BLaER1 (cell line): ENCODE data around the gene GMDS.
A peak's percentile ranks its signal among the peaks of the same experiment; 100 is the strongest.

ENCODE experiments used
- H3K27ac ChIP-seq: shearing (Covaris generic); formaldehyde crosslinking; 2 replicates; pipeline ENCODE4 v1.8.1; 2022
- H3K27me3 ChIP-seq: shearing (Covaris generic); formaldehyde crosslinking; 2 replicates; pipeline ENCODE4 v1.8.1; 2022
- H3K36me3 ChIP-seq: shearing (Covaris generic); formaldehyde crosslinking; 2 replicates; pipeline ENCODE4 v1.8.1; 2022
- H3K4me1 ChIP-seq: shearing (Covaris generic); formaldehyde crosslinking; 2 replicates; pipeline ENCODE4 v1.8.1; 2022
- H3K4me2 ChIP-seq: shearing (Covaris generic); formaldehyde crosslinking; 2 replicates; pipeline ENCODE4 v1.8.1; 2022
- H3K4me3 ChIP-seq: shearing (Covaris generic); formaldehyde crosslinking; 2 replicates; pipeline ENCODE4 v1.8.1; 2022
- H3K9ac ChIP-seq: shearing (Covaris generic); formaldehyde crosslinking; 2 replicates; pipeline ENCODE4 v1.8.1; 2022
- H3K9me3 ChIP-seq: shearing (Covaris generic); formaldehyde crosslinking; 2 replicates; pipeline ENCODE4 v1.8.1; 2022
- H4K20me1 ChIP-seq: shearing (Covaris generic); formaldehyde crosslinking; 2 replicates; pipeline ENCODE4 v1.8.1; 2022
- Cebpa-rat ChIP-seq: shearing (Covaris generic); IDR thresholded peaks from 2 replicates; pipeline ENCODE4 v1.8.1; 2022

The GMDS gene

DNA sequence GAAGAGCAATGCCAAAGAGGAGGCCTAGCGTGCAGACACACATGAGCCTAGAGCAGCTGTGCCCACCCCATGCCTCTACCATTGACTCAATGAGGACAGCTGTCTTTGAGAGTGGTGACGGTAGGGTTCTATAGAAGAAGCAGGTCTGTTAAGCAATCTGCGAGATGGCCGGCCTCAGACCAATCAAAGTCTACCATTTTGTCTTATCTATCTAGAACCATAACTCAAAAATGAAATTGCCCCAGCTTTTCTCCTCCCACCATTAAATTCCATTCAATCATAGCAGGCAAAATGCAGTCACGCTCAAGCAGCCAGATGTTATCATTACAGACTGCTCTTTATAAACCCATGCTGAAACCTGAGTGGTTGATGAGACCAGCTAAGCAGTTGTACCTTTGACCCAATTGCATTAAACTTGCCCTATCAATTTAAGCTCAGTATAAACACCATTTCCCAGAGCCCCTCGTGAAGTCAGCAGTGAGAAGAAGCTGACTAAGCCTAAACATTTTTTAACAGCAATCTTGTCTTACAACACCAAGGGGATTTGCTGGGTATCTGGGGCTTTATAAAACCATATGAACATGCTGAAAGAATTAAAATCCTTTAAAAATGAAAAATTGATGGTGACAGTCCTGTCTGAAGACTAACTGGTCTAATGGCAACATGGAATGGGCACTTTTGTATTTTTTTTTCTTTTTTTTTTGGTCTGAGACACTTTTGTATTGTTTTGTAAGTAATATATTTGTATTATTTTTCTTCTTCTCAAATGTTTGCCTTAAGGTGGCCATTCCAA, 578.2 kb downstream of the GMDS start:
- Histone ChIP-seq H4K20me1 (no peaks in the 10 kb centered on the region), H3K4me2 (no peak overlapping the region), H3K36me3 (no peaks in the 10 kb centered on the region), H3K4me1 (peaks cover 8% of the 10 kb centered on the region), H3K27me3 (no peaks in the 10 kb centered on the region), H3K4me3 (no peak overlapping the region), H3K9ac (no peak overlapping the region), H3K27ac (no peak overlapping the region), H3K9me3 (no peaks in the 10 kb centered on the region)
- TF ChIP-seq Cebpa-rat, result no peak

DNA sequence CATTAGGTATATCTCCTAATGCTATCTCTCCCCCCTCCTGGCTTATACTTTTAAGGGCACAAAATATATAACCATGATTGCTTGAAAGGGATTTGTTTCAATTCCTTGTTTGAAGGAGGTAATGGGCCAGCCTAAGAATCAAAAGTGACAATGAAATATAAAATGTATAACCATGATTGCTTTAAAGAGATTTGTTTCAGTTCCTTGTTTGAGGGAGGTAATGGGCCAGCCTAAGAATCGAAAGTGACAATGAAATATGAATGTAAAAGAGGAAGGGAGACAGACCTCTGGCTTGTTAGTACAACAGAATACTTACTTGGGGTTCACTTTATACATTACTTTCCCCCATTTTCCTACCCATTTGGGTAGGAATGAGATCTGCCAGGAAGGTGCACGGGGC, 580.2 kb downstream of the GMDS start:
- Histone ChIP-seq H3K27me3 (no peaks in the 10 kb centered on the region), H3K36me3 (no peaks in the 10 kb centered on the region), H3K4me1 (peaks cover 8% of the 10 kb centered on the region), H3K4me3 (no peak overlapping the region), H4K20me1 (no peaks in the 10 kb centered on the region), H3K9ac (no peak overlapping the region), H3K9me3 (no peaks in the 10 kb centered on the region), H3K4me2 (peak overlapping the region; percentile 47), H3K27ac (0 out of 2 replicates have a peak overlapping the region, but pooled peaks have one; percentile 11)
- TF ChIP-seq Cebpa-rat, result no peak

DNA sequence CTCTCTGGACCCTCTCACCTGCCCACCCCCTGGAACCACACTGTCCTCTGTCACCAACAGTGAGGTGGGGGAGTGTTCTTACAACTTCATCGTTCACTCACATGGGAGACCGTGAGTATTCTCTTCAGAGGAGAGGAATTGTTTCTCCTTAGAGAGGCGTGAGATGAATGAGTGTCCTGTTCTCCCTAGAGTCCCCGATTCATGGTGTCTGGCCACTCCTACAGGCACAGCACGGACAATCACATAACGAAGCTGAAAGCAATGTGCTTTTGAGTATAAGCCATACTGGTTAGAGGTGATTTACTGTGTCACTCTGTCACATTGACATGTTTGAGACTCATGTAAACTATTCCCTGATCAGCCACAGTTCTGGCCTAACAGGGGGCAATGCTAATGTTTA, 581.1 kb downstream of the GMDS start:
- Histone ChIP-seq H3K36me3 (no peaks in the 10 kb centered on the region), H3K4me3 (no peak overlapping the region), H3K27me3 (no peaks in the 10 kb centered on the region), H3K9ac (no peak overlapping the region), H3K4me2 (no peak overlapping the region), H3K9me3 (no peaks in the 10 kb centered on the region; the same call in 1 of the 2 replicates), H3K27ac (no peak overlapping the region), H4K20me1 (no peaks in the 10 kb centered on the region), H3K4me1 (peaks cover 10% of the 10 kb centered on the region)
- TF ChIP-seq Cebpa-rat, result no peak

DNA sequence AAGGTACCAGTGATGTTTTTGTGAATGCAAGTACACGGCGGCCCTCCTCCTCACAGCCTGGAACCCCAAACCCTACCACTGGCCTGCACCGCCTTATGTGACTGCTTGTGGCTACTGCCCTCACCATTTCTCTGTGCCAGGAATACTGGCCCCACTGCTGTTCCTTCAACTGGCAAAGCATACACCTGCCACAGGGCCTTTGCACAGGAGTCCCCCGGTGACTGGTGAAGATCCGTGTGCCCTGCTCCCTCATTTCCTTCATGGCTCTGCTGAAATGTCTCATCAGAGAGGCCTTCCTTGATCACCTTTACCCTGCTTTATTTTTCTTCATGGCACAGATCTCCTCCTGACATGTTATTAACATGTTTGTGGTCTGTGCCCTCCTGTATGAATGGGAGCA, 581.9 kb downstream of the GMDS start:
- H3K9me3 ChIP-seq, result no peaks in the 10 kb centered on the region; the same call in 1 of the 2 replicates
- no peak overlapping the region for H3K27ac ChIP-seq
- H3K4me3 ChIP-seq, result no peak overlapping the region
- H4K20me1 ChIP-seq, result no peaks in the 10 kb centered on the region
- no peaks in the 10 kb centered on the region for H3K36me3 ChIP-seq
- no peak overlapping the region for H3K4me2 ChIP-seq
- no peaks in the 10 kb centered on the region for H3K27me3 ChIP-seq
- no peak overlapping the region for H3K9ac ChIP-seq
- TF ChIP-seq Cebpa-rat, result no peak
- H3K4me1 ChIP-seq, result peaks cover 16% of the 10 kb centered on the region

DNA sequence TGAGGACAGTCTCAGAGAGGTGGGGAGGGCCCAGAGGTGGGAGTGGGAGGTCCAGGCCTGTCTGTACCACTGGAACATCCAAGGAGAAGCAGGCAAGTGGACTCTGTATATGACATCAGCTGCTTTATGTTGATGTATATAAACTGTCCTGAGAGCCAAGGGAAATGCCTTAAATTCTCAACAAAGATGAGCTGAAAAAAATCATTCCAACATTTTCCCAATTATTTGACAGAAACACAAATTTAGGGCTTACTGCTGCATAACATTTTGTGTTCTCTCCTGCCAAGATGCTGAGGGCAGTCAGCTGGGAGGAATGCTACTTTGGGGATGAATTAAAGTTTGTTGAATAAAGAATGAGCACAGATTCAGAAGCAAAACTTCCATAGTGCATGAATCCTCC, 582.9 kb downstream of the GMDS start:
- Histone ChIP-seq H3K4me2 (no peak overlapping the region), H3K9ac (no peak overlapping the region), H3K4me1 (peaks cover 24% of the 10 kb centered on the region), H4K20me1 (no peaks in the 10 kb centered on the region), H3K27me3 (no peaks in the 10 kb centered on the region), H3K4me3 (no peak overlapping the region), H3K36me3 (no peaks in the 10 kb centered on the region), H3K9me3 (no peaks in the 10 kb centered on the region; the same call in 1 of the 2 replicates), H3K27ac (no peak overlapping the region)
- TF ChIP-seq Cebpa-rat, result no peak

DNA sequence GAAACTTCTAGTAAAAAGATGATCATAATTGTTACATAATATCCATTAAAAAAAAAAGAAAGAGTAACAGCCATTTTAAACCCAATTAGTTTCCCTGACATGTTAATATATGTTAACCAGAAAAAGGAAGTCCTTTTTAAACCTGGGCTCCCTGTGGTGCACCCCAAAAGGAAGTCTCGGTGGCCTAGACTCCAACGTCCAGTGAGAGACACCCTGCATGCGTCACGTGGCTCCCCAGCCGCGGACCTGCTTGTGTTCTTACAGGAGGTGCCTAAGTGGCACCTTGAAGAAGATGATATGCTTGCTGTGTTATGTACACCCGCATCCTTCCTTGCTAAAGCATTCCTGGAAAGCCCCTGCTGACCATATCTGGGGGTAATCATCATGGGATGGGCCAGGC, 585.6 kb downstream of the GMDS start:
- Histone ChIP-seq H3K9ac (no peak overlapping the region), H3K36me3 (no peaks in the 10 kb centered on the region), H3K4me2 (no peak overlapping the region), H4K20me1 (no peaks in the 10 kb centered on the region), H3K27me3 (no peaks in the 10 kb centered on the region), H3K9me3 (no peaks in the 10 kb centered on the region; the same call in 1 of the 2 replicates), H3K4me1 (peaks cover 26% of the 10 kb centered on the region), H3K4me3 (no peak overlapping the region), H3K27ac (no peak overlapping the region)
- no peak for TF ChIP-seq Cebpa-rat

DNA sequence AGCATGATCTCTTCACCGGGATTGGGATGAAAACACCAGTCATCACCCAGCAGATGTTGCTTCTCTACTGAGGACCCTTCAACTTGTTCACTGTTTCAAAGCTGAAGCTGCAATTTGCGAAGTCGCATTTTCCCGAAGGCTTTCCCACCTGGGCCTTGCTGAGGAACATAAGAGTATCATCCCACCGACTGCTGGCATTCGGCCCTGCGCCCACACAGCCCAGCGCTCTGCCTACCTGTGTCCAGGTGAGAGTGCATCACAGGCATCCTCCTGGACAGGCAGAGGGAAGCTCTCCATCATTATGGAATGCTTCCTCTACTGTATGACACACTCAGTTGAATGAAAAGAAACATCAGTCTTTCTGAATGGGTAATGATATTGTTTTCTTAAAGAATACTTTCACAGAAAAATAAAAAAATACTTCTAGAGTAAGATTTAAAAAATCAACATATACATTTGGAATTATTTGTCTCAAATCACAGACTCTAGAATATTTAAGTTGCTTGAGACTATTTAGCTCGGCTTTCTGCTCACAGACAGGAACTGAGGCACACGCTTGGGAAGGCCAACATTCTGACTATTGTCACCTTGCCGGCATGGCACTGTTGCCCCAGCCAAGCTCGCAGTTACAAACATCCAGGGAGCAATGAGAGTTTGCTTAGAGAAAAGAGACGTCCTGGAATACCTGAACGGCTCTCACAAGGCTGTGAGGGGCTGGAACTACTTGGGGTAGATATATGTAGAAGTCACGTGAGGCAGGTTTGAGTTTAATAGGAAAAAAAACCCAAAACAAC, 587.0 kb downstream of the GMDS start:
- Histone ChIP-seq H3K36me3 (no peaks in the 10 kb centered on the region), H3K27ac (no peak overlapping the region), H3K4me1 (peaks cover 26% of the 10 kb centered on the region), H3K9ac (no peak overlapping the region), H3K27me3 (no peaks in the 10 kb centered on the region), H3K4me2 (peak overlapping the region; percentile 78; the same call in 1 of the 2 replicates), H4K20me1 (no peaks in the 10 kb centered on the region), H3K4me3 (no peak overlapping the region), H3K9me3 (no peaks in the 10 kb centered on the region; the same call in 1 of the 2 replicates)
- no peak for TF ChIP-seq Cebpa-rat

DNA sequence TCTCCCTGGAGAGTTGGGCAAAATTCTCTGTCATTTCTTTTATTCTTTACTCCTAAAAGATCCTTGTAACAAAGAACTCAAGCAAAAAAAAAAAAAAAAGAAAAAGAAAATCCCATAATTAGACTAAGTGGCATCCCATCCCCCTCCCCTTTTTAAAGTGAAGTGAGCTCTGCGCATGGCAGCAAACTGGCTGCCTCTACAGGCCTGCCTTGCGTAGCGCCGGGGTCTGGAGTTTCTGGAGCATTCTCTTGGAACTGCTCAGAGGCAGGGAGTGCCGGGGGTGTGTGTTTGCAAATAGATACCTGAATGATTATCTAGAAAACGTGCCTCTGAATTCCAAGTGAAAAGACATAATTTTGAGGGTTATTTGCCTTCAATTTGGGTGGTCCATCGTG, 587.6 kb downstream of the GMDS start:
- TF ChIP-seq Cebpa-rat, result no peak
- no peak overlapping the region for H3K9ac ChIP-seq
- no peaks in the 10 kb centered on the region for H3K27me3 ChIP-seq
- H3K4me2 ChIP-seq, result peak overlapping the region; percentile 78
- H3K9me3 ChIP-seq, result no peaks in the 10 kb centered on the region; the same call in 1 of the 2 replicates
- H4K20me1 ChIP-seq, result no peaks in the 10 kb centered on the region
- no peak overlapping the region for H3K27ac ChIP-seq
- H3K4me1 ChIP-seq, result peaks cover 26% of the 10 kb centered on the region
- H3K4me3 ChIP-seq, result no peak overlapping the region
- H3K36me3 ChIP-seq, result no peaks in the 10 kb centered on the region

DNA sequence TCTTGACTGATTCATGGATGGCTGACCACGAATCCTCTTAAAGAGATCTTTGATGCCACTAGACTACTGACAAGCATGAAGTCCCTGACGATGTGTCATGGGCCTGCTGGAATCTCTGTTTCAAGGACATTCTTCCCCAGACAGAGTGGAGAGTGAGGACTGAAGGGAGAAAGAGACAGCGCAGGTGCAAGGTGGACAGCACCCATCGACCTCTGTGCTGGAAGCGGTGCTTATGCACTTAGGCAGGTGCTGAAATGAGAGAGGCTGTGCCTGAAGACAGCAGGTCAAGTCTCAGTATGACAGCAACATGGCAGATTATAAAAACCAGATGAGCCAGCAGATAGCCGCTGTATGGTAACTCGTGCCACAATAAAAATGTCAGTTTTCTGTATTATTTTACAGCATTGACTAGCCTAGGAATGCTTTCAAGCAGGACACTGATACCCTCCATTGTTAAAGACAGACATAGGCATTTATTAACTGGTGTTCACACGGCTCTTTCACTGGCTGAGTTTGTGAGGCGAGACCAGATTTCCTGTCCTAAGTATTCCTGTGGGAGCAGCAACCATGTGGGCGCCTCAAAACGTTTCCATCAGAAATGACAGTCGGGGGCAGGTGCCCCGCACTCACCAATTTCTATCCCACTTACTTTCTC, 588.2 kb downstream of the GMDS start:
- no peak overlapping the region for H3K4me3 ChIP-seq
- H3K9ac ChIP-seq, result no peak overlapping the region
- no peak overlapping the region for H3K27ac ChIP-seq

More for the DNA sequence above, 588.2 kb downstream of the GMDS start:
- H3K36me3 ChIP-seq, result no peaks in the 10 kb centered on the region
- no peaks in the 10 kb centered on the region for H3K27me3 ChIP-seq
- H4K20me1 ChIP-seq, result no peaks in the 10 kb centered on the region
- TF ChIP-seq Cebpa-rat, result no peak
- no peaks in the 10 kb centered on the region; the same call in 1 of the 2 replicates for H3K9me3 ChIP-seq
- peak overlapping the region; percentile 78 for H3K4me2 ChIP-seq
- peaks cover 26% of the 10 kb centered on the region for H3K4me1 ChIP-seq
